Endothelial cell of umbilical vein (primary cell): ENCODE results near the gene CCSER2. TPM values are rescaled to one million over a fixed set of nuclear protein-coding genes. Genes with fewer than 3 reads are reported as not detected.

Source experiments
- BruUV-seq: library from RNA; stranded (reverse); fragments of 400-500 nt; replicated peaks from 2 replicates; lab custom pipeline; 2021; lab: Mats Ljungman, UMichigan
- CTCF ChIA-PET: fragments of 300-600, 350-600 bp; sonication (Branson Sonifier 250); formaldehyde crosslinking; loops from one replicate; lab custom pipeline; 2021; ENCODE audit warnings: antibody characterized with exemption, inconsistent platforms; lab: Charles Lee
- POLR2A ChIA-PET: fragments of 300-600, 350-600 bp; sonication (Branson Sonifier 250); formaldehyde crosslinking; loops from one replicate; lab custom pipeline; 2021; ENCODE audit warnings: antibody characterized with exemption, inconsistent platforms; lab: Charles Lee
- DNase-seq: peaks from one replicate; pipeline ENCODE4 v3.0.0-alpha.2; 2011; ENCODE audit warnings: low read depth, low spot score
- FAIRE-seq: peaks from 2 replicates; lab custom pipeline; 2011; peaks lifted over from hg19 to GRCh38; lab: Jason Lieb, UNC
- H2AFZ ChIP-seq: 2 replicates; pipeline ENCODE4 v1.6.0; 2012; ENCODE audit warnings: low read depth, low read length, control low read depth, inconsistent platforms
- H3K27ac ChIP-seq: 2 replicates; pipeline ENCODE4 v1.5.1; 2011; ENCODE audit warnings: low read depth, mild to moderate bottlenecking, control low read depth, low read length, moderate library complexity; ENCODE audit not compliant: insufficient read depth
- H3K27me3 ChIP-seq, 2 experiments: 2 replicates each; pipeline versions ENCODE4 v1.6.0 to v1.6.1; 2011; ENCODE audit warnings: low read length in 2 of 2, mixed read lengths in 1 of 2; ENCODE audit not compliant: control insufficient read depth in 2 of 2, insufficient read depth in 2 of 2
- H3K36me3 ChIP-seq, 2 experiments: 2 replicates in 1 of 2; 3 replicates in 1 of 2; pipeline ENCODE4 v1.5.1; 2011; ENCODE audit warnings: low read length in 2 of 2, mild to moderate bottlenecking in 1 of 2, moderate library complexity in 1 of 2; ENCODE audit not compliant: control insufficient read depth in 2 of 2, insufficient read depth in 2 of 2; ENCODE audit errors: extremely low read depth in 1 of 2
- H3K4me1 ChIP-seq: 3 replicates; pipeline ENCODE4 v1.5.1; 2011; ENCODE audit warnings: mild to moderate bottlenecking, low read length; ENCODE audit not compliant: control insufficient read depth, insufficient read depth; ENCODE audit errors: extremely low read depth
- H3K4me2 ChIP-seq: 2 replicates; pipeline ENCODE4 v1.6.1; 2011; ENCODE audit warnings: low read length, control low read depth, mixed read lengths; ENCODE audit not compliant: insufficient read depth
- H3K4me3 ChIP-seq, 3 experiments: fragments of 200-600 bp in 1 of 3; sonication (generic), shearing (Covaris generic) in 1 of 3; replicated peaks in 1 of 3; 2 replicates each; pipeline ENCODE4 v1.5.1; 2011 to 2016; ENCODE audit warnings: control low read depth in 3 of 3, low read length in 3 of 3, mild to moderate bottlenecking in 2 of 3, inconsistent platforms in 1 of 3, low read depth in 1 of 3, moderate library complexity in 1 of 3; ENCODE audit not compliant: insufficient read depth in 1 of 3
- H3K79me2 ChIP-seq: 2 replicates; pipeline ENCODE4 v1.6.0; 2012; ENCODE audit warnings: low read length, inconsistent platforms; ENCODE audit not compliant: control insufficient read depth, insufficient read depth
- H3K9ac ChIP-seq: replicated peaks from 2 replicates; pipeline ENCODE3; 2011; ENCODE audit warnings: low read length, control low read depth; ENCODE audit not compliant: insufficient read depth; ENCODE audit errors: extremely low read depth
- H3K9me1 ChIP-seq: replicated peaks from 3 replicates; pipeline ENCODE4 v1.6.0; 2011; ENCODE audit warnings: mild to moderate bottlenecking, low read length; ENCODE audit not compliant: control insufficient read depth, insufficient read depth; ENCODE audit errors: extremely low read depth
- H3K9me3 ChIP-seq: replicated peaks from 2 replicates; pipeline ENCODE4 v1.5.1; 2012; ENCODE audit warnings: low read length, inconsistent platforms; ENCODE audit not compliant: control insufficient read depth, insufficient read depth
- H4K20me1 ChIP-seq: replicated peaks from 2 replicates; pipeline ENCODE3; 2011; ENCODE audit warnings: mild to moderate bottlenecking, low read length; ENCODE audit not compliant: control insufficient read depth, insufficient read depth; ENCODE audit errors: extremely low read depth
- EZH2 ChIP-seq: IDR thresholded peaks from 2 replicates; pipeline ENCODE4 v1.6.1; 2012; ENCODE audit warnings: borderline replicate concordance, low read depth, mild to moderate bottlenecking, moderate library complexity, low read length, inconsistent platforms; ENCODE audit not compliant: severe bottlenecking
- FOS ChIP-seq: IDR thresholded peaks from 2 replicates; pipeline ENCODE4 v1.6.1; 2011; ENCODE audit warnings: mild to moderate bottlenecking, low read length, moderate library complexity, borderline replicate concordance; ENCODE audit not compliant: insufficient read depth
- JUN ChIP-seq: IDR thresholded peaks from 2 replicates; pipeline ENCODE4 v1.6.1; 2011; ENCODE audit warnings: borderline replicate concordance, low read depth; ENCODE audit not compliant: insufficient read length, insufficient read depth
- MYC ChIP-seq: IDR thresholded peaks from one replicate; pipeline ENCODE4 v1.6.1; 2011; ENCODE audit warnings: mild to moderate bottlenecking, low read depth, low read length
- POLR2A ChIP-seq: IDR thresholded peaks from 2 replicates; pipeline ENCODE4 v1.6.1; 2012; ENCODE audit warnings: low read depth, mild to moderate bottlenecking, control low read depth, low read length
- POLR2AphosphoS5 ChIP-seq: IDR thresholded peaks from 2 replicates; pipeline ENCODE4 v1.6.1; 2012; ENCODE audit warnings: low read depth, mild to moderate bottlenecking, control low read depth, low read length, moderate library complexity; ENCODE audit not compliant: insufficient read depth
- dilution Hi-C: fragments of 300-500 bp; cut with MboI; formaldehyde crosslinking; loops from one replicate; pipeline ENCODE4 v1.15.0; 2019; ENCODE audit warnings: low sequenced_read_pairs; ENCODE audit not compliant: extremely low pct_ligation_motif_present
- intact Hi-C: fragments of 100-400 bp; cut with micrococcal nuclease; formaldehyde crosslinking; loops from one replicate; pipeline ENCODE4 v1.10.0; 2022
- polyA plus RNA-seq, 4 experiments: library from polyadenylated mRNA; depleted of rRNA in 3 of 4; stranded (reverse) in 3 of 4; unstranded in 1 of 4; fragments of >200 nt; gene quantifications; 2 replicates each; pipeline versions ENCODE4 v1.2.1 to v1.2.3, GENCODE V29; 2011 to 2012; ENCODE audit warnings: missing spikeins in 1 of 4
- total RNA-seq: library from RNA; stranded (reverse); gene quantifications from 2 replicates; pipeline ENCODE4 v1.2.3, GENCODE V29; 2021
- TF ChIP-seq, protein P1 (sequence below): IDR thresholded peaks from 2 replicates; pipeline ENCODE4 v1.6.1; 2011; ENCODE audit not compliant: insufficient read depth, insufficient read length

Gene CCSER2
- total and polyA plus RNA-seq, 2 donors (not counting 3 experiments of a cell fraction or from before 2014, with no cell fraction given), result 14.5 to 49.3 TPM

DNA sequence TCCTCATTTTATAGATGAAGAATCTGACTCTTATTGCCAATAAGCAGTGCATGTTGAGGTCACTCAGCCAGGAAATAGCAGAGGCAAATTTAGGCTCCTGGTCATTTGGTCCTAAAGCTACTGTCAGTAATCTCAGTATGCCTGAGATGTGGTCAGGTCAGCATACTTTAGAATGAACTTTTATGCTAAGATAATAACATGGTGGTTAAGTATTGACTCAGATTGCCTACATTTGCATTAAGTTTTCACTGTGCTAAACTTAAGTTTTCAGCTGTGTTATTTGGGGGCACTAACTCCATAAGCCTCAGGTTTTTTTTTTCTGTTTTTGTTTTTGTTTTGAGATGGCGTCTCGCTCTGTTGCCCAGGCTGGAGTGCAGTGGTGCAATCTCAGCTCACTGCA is 35.9 kb upstream of the CCSER2 start:
- POLR2A ChIA-PET, result no interaction called here
- DNase-seq, result no peak

DNA sequence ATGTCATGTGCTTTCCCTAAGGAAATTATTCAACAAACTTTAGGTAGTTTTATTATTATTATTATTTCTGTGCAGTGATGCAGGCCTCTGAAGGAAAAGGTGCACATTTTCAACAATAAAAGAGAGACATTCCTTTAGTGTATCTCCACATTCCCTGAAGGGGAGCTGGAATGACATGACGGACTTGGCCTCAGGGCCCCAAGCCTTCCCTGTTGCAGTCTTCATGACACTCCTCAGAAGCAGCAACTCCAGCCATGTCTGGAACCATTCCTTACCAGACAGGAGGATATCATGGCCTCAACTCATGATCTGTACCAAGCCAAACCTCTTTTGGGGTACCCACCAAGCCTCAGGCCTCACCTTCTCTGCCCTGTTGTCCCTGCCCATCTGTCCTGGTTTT is 35.2 kb upstream of the CCSER2 start:
- CTCF ChIA-PET, result interaction anchor here (1.2 to 1.9 kb wide), 3 partner anchors 26 to 247 kb away, joined by 3 to 12 read pairs (median 3); no protein-coding TSS in a partner anchor
- TF ChIP-seq POLR2AphosphoS5 (no peak), POLR2A (no peak)

More for the DNA sequence above, 35.9 kb upstream of the CCSER2 start:
- H3K4me1 ChIP-seq, result peaks cover 14% of the 10 kb centered on the region
- no TSS peak for BruUV-seq
- no peak overlapping the region for H2AFZ ChIP-seq
- H3K9me3 ChIP-seq, result no peaks in the 10 kb centered on the region
- H4K20me1 ChIP-seq, result no peaks in the 10 kb centered on the region
- H3K9ac ChIP-seq, result no peak overlapping the region
- TF ChIP-seq FOS, result no peak
- TF ChIP-seq EZH2, result no peak
- no peak for TF ChIP-seq POLR2A
- TF ChIP-seq MYC, result no peak
- no peak for TF ChIP-seq JUN
- TF ChIP-seq, protein P1, sequence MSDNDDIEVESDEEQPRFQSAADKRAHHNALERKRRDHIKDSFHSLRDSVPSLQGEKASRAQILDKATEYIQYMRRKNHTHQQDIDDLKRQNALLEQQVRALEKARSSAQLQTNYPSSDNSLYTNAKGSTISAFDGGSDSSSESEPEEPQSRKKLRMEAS, result no peak
- H3K79me2 ChIP-seq, result no peaks in the 10 kb centered on the region
- dilution Hi-C loops, result no loop called here
- CTCF ChIA-PET, result interaction anchor here (1.3 to 1.9 kb wide), 2 partner anchors 25 to 248 kb away, joined by 3 to 12 read pairs; no protein-coding TSS in a partner anchor
- peaks cover 8 to 19% of the 10 kb centered on the region in 2 experiments for H3K27me3 ChIP-seq
- H3K27ac ChIP-seq, result no peak overlapping the region
- no peak for FAIRE-seq
- no peaks in the 10 kb centered on the region for H3K36me3 ChIP-seq
- no peak overlapping the region for H3K4me2 ChIP-seq
- H3K9me1 ChIP-seq, result no peaks in the 10 kb centered on the region
- intact Hi-C loops, result no loop called here
- H3K4me3 ChIP-seq, result no peak overlapping the region

More for the DNA sequence above, 35.2 kb upstream of the CCSER2 start:
- no TSS peak for BruUV-seq
- Histone ChIP-seq H3K9ac (no peak overlapping the region), H3K4me1 (peaks cover 14% of the 10 kb centered on the region), H3K4me2 (no peak overlapping the region), H3K79me2 (no peaks in the 10 kb centered on the region), H3K27ac (no peak overlapping the region), H3K9me3 (no peaks in the 10 kb centered on the region), H3K4me3 (no peak overlapping the region), H3K36me3 (no peaks in the 10 kb centered on the region), H4K20me1 (no peaks in the 10 kb centered on the region), H2AFZ (no peak overlapping the region), H3K9me1 (no peaks in the 10 kb centered on the region), H3K27me3 (peaks cover 7 to 15% of the 10 kb centered on the region in 2 experiments)
- FAIRE-seq, result no peak
- POLR2A ChIA-PET, result no interaction called here
- dilution Hi-C loops (no loop called here), intact Hi-C loops (no loop called here)
- DNase-seq, result no peak
